Right kidney (tissue), 1 donor: Measurements from ENCODE around the gene DLG3.

Experiments used
- DNase-seq: peaks from one replicate; pipeline ENCODE4 v3.0.0-alpha.2; 2016

Gene DLG3

DNA sequence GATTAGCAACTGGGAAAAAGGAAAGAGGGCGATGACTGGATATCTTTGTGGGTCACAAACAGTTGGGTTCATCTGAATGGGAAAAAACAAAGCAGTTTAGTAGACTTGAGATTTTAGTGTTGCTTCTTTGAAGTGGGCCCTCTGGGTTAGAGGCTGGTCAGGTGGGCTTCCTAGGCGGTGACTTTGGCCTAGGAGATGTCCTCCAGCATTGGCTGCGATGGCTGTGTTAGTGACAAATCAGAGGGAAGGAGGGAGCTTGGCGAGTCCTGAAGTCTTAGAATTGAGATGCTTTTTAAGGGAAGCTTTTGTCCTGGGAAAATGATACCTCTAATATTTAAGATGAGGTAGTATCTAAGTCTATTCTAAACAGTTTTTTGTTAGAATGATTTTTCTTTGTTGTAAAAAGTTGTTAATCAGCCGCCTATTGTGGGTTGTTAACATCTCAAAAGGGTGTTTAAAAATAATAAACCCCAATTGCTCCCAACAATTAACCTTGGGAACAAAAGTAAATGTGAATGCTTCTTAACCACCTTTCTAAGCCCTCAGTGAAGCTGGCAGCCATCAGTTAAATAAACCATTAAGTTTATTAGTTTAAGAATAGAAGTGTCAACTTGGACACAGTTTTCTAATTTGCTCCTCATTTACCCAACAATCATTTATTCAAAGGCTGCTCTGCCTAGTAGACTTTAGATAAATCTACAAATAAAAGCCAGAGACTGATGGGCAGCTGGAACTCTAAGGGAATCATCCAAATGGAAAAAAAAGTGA, 31.7 kb downstream of the DLG3 start:
- no peak for DNase-seq

DNA sequence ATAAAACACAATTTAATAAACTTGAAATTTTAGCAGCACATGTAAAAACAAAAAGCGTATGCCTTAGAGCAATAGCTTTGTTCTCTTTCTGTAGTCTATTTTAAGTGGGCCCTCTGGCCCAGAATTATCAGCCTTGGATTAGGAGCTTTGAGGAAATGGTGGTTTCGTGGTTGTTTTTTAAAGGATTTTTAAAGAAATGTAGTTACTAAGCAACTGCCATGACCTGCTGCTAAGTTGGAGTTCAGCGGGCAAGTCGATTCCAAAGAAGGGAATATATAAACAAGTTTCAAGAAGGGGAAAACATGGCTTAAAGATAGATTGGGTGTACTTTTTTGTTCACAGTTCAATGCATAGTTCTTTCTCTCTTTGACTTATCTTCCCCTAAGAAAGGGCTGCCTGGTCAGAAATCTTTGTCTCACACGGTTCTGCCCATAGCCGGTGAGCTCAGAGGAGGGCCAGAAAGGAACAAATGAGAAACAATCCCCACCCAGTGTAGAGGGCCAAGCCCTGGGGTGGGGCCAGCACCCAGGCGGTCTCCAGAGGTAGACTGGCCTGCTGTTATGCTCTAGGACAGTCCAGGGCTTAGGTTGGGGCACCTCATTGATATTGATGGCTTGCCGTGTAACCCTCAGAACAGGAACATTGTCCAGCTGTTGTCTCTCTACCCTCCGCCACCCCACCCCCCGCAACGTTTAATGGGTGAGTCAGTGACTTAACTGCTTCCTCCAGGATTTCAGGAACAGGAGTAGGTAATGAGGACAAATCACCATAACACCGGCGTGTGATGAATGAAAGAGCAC, 32.5 kb downstream of the DLG3 start:
- no peak for DNase-seq

DNA sequence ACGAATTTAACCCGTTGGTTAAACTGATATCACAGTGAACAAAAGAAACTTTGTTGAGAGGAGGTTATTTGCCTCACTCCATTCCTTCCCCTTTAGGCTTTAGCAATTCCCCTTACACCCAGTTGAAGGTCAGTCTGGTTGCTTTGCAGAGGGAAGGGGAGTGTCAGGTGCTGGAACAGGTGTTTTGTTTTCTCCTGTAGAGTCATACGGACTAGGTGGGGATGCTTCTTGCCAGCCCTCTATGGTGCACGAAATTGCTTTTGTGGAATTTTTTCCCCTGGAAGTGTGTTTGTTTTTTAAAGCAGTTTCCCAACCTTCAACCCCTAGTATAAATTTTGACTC, 33.1 kb downstream of the DLG3 start:
- no peak for DNase-seq

DNA sequence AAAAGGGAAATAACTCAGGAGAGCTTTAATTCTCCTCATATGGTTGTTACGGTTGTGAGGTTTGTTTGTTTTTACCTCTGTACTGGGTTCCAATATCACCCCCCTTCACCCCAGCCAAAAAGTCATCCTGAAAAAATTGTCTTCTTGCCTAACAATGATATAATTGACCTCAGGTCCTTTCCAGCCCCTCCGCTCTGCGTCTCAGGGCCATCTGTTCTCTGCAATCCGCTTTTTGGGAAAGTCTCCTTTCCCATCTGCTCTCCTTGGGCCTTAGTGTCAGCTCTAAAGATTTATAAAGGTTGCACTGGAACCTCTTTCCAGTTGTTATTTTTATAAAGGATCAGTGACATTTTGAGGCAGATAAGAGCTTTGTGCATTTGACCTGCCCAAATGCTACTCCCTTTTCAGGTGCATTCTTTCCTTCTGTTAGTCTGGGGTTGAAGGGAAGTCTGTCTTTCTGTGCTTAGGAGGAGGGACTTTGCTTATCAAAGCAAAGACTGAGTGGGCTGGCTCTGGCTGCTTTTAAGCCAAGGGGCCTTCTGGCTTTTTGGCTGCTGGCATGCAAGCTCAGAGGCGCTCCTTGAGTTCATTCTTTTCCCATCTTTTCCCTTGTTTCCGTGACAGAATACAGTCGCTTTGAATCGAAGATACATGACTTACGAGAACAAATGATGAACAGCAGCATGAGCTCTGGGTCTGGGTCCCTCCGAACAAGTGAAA, 34.1 kb downstream of the DLG3 start:
- DNase-seq = no peak

DNA sequence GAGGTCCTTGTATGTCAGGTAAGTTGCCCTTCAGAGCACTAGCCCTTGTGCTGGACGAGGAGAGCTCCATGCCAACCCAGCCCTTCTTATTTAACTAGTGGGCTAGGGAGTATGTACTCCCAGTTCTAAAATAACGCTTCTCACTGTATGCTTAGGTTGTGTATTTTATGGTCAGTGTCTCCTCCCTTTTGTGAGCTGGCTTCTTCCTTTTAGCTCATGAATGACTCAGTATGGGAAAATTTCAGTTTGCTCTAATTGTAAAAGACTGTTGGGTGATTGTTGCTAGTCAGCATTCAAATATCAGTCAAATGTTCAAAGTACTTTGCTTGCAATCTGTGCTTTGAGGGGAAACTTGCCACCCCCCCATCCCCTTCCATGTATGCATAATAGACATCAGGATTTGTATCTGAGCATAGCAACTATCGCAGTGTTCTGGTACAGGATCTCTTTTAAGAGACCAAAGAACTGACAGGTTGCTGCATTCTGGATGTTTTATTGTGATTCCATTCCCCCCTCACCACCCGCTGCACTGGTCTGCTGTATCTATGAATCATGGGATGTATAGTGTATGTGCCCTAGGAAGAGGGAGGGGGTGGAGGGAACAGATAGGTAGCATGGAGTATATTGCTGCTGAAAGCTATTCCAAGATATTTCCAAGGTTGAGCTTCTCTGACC, 34.7 kb downstream of the DLG3 start:
- no peak for DNase-seq

DNA sequence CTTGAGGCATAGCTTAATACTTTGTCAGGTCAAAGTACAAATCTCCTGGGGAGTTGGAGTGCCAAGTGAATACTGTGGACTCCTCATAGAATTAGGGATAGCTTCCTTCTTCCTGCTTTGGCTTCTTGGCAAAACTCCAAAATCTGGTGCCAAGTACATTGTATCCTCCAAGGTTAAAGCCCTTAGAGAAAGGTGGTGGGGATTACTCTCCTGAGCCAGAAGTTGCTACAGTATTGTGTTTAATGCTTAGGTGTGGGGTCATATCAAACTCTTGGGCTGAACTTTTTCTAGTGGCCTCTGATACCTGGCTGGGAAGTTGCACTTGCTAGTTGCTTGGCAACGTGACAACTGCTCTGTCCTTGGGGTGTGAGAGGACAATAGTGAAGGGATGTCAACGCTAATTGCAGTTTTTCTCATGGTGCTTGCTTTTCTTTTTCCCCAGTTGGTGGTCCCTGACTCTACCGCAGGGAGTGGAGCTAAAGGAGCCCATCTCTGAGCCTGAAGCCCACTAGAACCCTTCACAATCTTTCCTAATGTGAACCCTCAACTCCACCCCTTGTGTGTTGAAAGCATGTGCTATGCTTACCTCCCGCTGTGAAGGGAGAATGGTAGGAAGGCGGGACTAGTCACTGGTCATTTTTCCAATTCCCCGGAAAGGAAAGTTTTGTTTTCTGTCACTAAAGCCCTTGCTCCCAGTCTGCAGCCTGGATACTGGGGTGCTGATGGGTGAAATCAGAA, 35.5 kb downstream of the DLG3 start:
- no peak for DNase-seq

DNA sequence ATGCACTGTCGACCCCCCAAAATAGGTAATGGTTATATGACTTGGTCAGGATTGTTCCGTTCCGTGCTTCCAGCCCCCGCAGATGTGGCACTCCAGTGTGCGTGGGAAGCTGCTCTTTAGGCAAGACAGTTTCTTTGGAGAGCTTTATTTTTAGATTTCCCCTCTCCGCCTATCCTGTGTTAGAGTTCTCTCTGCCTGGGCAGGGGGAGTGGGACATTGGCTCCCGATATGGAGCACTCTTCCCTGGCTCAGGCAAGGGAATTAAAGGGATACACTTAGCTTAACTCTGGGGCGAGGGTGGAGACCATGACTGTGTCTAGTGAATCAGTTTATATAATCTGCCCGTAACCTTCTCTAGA, 36.0 kb downstream of the DLG3 start:
- DNase-seq = no peak

DNA sequence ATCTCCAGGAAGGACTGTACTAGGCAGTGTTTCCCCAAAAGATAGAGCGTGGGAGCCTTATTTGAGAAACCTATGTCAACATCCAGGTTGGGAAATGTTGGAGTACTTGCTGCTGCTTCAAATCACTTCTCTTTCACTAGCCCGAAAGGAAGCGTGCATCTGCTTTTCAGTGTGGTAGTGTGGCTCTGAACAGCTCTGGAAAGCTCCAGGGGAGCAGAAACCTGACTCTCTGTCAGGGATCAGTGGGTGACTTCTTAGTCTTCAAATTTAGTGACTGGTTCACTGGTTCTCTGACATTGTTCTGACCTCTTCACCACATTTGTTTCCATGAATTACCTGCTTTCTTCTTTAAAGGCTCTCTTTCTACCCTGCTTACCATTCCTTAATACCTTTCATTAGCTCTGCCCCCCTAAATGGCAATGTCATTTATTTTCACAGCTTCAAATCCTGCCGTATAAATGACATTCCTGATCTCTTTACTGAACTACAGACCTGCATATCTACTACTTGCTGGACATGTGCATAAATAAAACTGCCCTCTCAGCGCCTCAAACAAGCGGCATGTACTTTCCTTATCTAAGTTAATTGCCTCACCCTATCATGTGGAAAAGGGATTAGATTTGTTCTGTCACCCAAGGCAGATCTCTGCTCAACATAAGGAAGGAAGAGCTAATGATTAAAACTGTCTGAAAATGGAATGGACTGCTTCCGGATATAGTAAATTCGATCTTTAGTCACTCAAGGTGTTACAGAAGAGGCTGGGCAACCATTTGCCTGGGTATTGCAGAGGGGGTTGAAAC, 37.0 kb downstream of the DLG3 start:
- no peak for DNase-seq

DNA sequence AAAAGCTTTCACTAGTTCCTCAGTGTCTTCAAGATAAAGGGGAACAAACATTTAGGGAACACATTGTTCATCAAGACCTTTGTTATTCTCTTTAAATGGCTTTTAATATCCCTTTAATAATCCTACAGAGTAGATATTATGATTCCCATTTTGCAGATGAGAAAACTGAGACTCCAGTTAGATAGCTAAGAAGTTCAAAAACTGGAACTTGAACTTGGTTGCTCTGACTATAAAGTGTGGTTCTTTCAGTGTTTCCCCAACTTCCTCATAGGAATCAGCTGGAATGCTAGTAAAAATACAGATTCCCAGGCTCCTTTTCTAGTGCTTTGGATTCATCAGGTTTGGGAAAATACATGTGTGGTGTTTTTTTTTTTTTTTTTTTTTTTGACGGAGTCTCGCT, 37.7 kb downstream of the DLG3 start:
- no peak for DNase-seq

DNA sequence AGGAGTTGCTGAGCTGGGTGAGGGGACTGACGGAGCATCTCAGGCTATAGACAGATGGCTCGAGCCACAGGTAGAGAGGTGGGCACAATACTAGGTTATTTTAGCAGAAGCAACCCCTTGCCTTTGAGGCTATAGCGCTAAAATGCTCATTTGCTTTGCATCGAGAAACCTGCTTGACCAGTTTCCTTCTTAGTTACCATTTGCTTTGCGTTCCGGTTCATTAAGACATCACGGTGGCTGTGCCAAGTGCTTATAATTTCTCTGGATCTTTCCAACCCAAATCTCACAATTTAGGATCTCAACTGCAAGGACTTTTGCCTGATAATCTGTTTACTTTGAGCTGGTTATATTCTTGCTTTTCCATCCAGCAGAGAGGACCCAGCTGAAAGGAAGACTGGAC, 40.8 kb downstream of the DLG3 start:
- DNase-seq = no peak

DNA sequence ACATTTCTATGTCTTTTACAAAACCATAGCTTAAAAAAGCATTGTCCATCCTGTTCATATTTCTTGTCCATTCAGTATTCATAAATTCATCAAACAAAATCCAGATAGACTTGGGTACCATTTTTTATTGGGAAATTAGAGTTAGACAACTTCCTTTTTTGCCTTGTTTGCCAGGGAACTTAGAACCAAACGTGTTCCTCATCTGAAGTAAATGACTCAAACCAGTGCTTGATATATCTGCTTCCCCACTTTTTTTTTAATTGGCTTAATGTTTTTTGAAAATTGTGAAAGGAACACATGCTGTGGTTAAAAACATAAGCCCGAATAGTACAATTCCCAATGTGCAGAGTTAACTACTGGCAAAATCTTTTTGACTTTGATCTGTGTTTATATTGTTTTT, 44.2 kb downstream of the DLG3 start:
- DNase-seq = no peak

DNA sequence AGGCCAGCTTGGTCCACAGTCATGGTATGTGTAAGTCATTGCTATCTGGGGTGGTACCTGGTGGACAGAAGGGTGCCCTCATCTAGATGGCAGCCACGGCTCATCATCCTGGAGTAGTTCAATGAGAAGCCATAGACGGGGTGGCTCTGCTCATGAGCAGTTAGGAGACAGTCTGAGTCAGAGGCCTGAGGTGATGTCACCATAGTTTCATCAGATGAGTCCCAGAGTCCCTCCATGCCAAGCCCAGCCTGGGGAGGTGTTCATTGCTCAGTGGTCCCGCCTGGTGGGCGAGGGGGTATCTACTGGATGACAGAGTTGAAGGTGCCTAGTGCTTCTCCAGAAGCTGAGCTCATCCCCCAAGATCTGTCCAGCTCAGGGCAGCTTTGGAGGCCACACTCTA, 49.8 kb downstream of the DLG3 start:
- no peak for DNase-seq

DNA sequence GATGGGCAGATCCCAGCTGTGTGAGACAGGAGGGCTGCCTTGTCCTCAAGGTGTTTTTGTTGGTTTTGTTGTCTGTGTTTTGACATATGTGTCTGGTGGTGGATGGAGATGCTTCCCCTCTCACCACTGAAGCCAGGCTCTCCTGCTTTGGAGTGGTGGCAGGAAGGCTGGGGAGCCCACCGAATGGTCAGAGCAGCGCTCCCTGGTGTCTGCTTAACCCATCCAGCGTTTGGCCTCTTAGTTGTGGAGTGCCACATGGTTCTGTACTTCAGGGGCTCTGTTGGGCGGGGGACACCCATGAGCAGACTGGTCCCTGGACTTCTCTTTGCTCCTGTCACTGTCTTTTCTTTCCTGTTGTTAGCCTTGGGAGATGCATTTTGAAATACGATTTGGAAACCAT, 51.9 kb downstream of the DLG3 start:
- no peak for DNase-seq

DNA sequence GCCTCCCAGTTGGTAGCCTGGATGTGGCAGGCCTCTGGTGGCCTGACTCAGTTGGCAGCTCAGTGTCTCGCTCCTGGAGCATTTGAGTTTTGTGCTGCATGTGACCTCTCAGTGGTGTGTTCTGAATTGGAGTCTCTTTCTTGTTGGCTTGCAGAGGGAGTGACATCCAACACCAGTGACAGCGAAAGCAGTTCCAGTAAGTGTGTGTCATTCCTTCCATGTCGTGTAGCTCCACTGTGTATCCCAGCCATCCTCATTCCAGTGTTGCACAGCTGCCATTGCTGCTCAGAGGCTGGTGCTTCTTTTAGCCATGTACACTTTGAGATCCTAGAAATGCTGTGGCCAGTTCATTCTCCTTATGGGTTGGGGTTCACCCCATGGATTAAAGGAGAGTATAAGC, 52.4 kb downstream of the DLG3 start:
- no peak for DNase-seq

DNA sequence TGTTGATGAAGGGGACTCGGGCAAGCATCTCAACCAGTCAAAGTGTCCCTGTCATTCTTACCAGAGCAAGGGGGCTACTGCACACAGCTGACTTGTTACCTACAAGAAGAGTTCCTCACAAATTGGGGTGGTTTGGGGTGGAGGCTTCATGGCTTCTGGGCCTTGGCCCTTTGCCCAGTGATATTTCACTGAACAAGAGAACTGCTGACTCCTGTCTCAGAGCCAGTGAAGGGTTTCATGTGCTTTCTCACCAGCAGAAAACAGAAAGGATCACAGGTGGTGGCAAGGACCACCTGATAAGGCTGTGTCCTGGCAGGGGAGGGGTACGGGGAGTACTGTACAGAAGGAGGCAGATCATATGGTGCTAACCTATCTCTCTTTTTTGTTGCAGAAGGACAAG, 53.5 kb downstream of the DLG3 start:
- DNase-seq = no peak

DNA sequence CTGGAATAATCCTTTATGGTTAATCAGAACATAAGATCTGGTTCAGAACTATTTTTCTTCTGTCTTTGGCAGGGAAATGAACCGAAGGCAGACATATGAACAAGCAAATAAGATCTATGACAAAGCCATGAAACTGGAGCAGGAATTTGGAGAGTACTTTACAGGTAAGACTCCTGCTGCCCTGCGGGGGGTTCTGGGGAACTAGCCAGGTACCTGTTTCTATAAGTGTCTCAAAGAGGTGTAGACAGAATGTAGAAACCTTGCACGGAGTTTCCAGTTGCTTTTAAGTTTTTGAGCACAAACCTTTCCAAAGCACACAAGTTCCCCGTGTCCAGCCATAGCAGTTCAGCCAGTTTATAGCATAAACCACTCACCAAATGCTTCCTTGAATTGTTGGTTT, 56.2 kb downstream of the DLG3 start:
- DNase-seq = no peak

DNA sequence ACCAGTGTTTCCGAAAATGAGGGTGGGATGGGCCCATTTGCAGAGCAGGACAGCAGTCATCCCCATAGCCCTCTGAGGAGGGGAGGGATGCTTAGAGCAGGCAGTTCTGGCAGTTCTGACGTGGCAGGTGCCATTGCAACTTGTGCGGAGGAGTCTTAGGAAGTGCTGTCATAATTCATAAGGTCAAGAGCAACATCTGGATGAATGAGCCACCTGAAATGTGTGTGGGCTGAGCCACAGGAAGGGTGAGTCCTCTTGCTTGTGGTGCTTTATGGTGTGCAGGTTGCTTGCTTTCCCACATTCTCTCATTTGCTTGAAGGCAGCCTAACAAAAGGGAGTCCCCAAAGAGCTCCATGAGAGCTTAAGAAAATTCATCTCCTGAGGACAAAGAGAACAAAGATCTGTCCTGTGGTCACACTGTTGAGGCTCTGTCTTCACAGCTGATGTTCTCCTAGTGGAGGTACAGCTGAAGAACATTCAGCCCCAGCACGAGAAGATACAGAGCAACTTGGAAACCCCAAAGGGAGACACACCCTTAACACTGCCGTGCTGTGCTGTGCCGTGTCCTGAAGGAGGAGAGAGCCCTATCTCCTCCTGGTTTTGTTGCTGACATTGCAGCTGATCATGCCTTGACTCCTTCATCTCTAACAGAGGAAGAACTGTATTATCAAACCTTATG, 60.3 kb downstream of the DLG3 start:
- no peak for DNase-seq

DNA sequence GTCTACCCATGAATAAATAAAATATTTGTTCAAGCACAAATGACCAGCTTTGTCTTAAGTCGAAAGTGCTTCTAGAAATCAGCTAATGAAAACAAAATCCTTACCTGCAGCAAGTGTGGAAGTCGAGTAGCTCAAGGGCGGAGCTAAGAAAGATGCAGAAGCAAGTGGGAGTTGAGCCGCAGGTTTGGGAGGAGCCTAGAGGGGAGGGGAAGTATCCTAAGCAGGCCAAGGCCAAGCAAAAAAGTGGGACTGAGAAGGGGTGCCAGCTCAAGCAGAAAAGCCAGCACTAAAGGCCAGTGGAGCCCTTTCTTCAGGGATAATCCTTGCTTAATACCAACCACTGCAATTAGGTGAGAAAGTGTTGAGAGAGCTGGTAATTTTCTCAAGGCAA, 60.8 kb downstream of the DLG3 start:
- DNase-seq = no peak

DNA sequence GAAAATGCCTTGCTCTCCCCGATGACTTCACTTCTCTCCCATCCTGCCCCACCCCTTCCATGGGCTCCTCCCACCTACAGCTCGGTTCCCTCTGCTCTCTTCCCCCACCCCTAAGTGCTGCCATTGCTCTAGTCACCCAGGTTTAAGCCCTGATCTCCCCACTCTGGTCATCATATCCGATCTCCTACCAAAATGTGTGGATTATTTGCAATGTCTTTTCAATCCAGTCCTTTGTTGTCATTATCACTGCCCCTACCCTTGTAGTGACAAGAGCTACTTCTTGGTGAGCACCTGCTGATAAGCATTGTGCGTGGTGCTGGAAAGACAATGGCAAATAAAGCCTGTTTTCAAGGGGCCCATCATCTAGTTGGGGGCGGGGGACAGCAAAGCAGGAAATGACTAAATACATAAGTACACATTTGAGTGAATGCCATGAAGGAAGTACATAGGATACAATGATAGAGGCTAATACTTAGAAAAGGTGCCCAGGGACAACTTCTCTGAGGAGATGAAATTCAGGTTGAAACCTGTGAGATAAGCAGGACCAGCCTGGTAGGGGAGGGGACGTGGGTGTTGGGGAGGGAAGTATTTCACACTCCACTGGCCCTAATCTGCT, 63.8 kb downstream of the DLG3 start:
- no peak for DNase-seq

DNA sequence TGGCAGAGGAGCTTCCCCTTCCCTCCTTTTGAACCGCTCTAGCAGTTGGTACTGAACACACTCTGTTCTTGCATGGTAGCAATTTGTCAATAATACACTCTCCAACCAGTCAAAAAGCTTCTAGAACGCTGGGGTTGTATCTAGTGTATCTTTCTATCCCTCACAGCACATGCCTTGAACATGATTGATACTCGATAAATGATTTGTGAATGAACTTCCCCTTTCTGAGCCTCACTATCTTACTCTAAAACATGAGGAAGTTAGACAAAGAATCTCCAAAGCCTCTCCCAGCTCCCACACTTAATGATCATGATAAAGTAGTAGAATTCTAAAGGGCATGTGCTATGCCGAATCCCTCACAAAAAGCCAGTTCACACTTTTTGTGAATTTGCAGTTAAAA, 64.4 kb downstream of the DLG3 start:
- no peak for DNase-seq
